GM19397 (cell line): ENCODE measurements around the gene CD44.

Source experiments
- ATAC-seq: cut with Tn5 transposase; IDR thresholded peaks from one replicate; pipeline ENCODE4 v1.9.1; 2021; ENCODE audit warnings: mild to moderate bottlenecking, moderate library complexity; ENCODE audit not compliant: unreplicated experiment

Gene CD44

GRCh38 chr11:35234460-35235156, 95.6 kb downstream of the CD44 start:
- no peak for ATAC-seq

GRCh38 chr11:35235157-35235468, 96.1 kb downstream of the CD44 start:
- ATAC-seq: no peak

- ATAC-seq: no peak
These were observed 96.5 kb downstream of the CD44 start for GRCh38 chr11:35235498-35235897.

- ATAC-seq: no peak
These were observed 97.1 kb downstream of the CD44 start for GRCh38 chr11:35235936-35236666.

- ATAC-seq: no peak
These were observed 97.7 kb downstream of the CD44 start for GRCh38 chr11:35236667-35237003.

GRCh38 chr11:35237351-35237750, 98.4 kb downstream of the CD44 start:
- no peak for ATAC-seq

- no peak for ATAC-seq
These were observed 99.1 kb downstream of the CD44 start for GRCh38 chr11:35237860-35238715.

- ATAC-seq: no peak
These were observed 99.9 kb downstream of the CD44 start for GRCh38 chr11:35238882-35239281.

GRCh38 chr11:35239471-35240075, 100.6 kb downstream of the CD44 start:
- no peak for ATAC-seq

- no peak for ATAC-seq
These were observed 102.1 kb downstream of the CD44 start for GRCh38 chr11:35241083-35241482.

GRCh38 chr11:35241531-35241930, 102.6 kb downstream of the CD44 start:
- no peak for ATAC-seq

GRCh38 chr11:35242412-35243242, 103.7 kb downstream of the CD44 start:
- no peak for ATAC-seq

- ATAC-seq: no peak
These were observed 104.8 kb downstream of the CD44 start for GRCh38 chr11:35243774-35244173.

- no peak for ATAC-seq
These were observed 106.1 kb downstream of the CD44 start for GRCh38 chr11:35245056-35245455.

- ATAC-seq: no peak
These were observed 106.8 kb downstream of the CD44 start for GRCh38 chr11:35245786-35246185.

GRCh38 chr11:35246745-35247144, 107.8 kb downstream of the CD44 start:
- ATAC-seq: no peak

GRCh38 chr11:35247428-35247827, 108.5 kb downstream of the CD44 start:
- ATAC-seq: no peak

- ATAC-seq: no peak
These were observed 108.9 kb downstream of the CD44 start for GRCh38 chr11:35247863-35248262.

- no peak for ATAC-seq
These were observed 109.8 kb downstream of the CD44 start for GRCh38 chr11:35248558-35249323.

- no peak for ATAC-seq
These were observed 111.2 kb downstream of the CD44 start for GRCh38 chr11:35250192-35250591.
